ENCODE results near the gene TGM3. TPM values are rescaled to one million over a fixed set of nuclear protein-coding genes. Genes with fewer than 3 reads are reported as not detected.

The TGM3 gene
- total RNA-seq, 1 experiment from 2014 or later, result not detected

DNA sequence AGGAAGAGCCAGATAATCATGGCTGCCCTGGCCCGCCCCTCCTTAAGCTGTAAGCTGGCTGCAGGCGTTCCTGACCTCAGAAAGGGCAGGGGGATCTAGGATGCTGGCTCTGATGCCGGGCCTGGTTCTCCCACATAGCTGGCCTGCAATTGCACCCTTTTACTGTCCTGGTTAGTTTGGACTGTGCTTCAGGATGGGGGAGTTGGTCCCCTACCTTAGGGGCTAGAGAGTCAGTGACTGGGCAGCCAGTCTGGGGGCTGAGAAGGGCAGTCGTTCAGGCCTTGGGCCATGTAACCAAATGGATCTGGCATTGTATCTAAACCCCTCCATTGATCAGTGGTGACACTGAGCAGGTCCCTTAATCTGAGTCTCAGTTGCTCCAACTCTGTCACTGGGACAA lies 40.7 kb downstream of the TGM3 start:
- no peak for DNase-seq (ENCODE audit: low spot score)

- DNase-seq (ENCODE audit: low spot score), result no peak
These were observed 41.3 kb downstream of the TGM3 start for GRCh38 chr20:2337142-2337541.

GRCh38 chr20:2338411-2339066 lies 42.7 kb downstream of the TGM3 start:
- no peak for DNase-seq (ENCODE audit: low spot score)

GRCh38 chr20:2340136-2340535 lies 44.3 kb downstream of the TGM3 start:
- DNase-seq (ENCODE audit: low spot score), result no peak

GRCh38 chr20:2340823-2341222 lies 45.0 kb downstream of the TGM3 start:
- no peak for DNase-seq (ENCODE audit: low spot score)

DNA sequence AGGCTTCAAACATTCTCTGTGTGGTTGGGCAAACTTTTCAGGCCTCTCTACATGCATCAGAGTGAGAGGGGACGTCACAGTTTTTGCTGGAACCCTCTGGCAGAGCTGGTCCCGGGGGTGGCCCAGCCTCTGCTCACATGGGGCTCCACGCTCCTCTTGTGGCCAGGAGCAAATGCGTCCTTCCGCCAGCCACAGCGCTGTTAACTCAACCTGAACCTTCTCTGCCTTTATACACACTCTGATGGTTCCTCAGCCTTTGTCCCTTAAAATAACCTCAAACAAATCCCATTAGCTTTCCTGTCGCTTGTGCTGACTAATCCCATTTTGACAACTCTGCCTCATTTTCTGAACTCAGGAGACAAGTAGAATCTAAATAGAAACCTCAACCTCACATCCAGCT lies 45.5 kb downstream of the TGM3 start:
- DNase-seq (ENCODE audit: low spot score), result no peak

GRCh38 chr20:2342243-2342642 lies 46.4 kb downstream of the TGM3 start:
- peak; percentile 2 for DNase-seq (ENCODE audit: low spot score)

- no peak for DNase-seq (ENCODE audit: low spot score)
These were observed 50.4 kb downstream of the TGM3 start for GRCh38 chr20:2346188-2346587.

GRCh38 chr20:2348336-2348735 lies 52.5 kb downstream of the TGM3 start:
- no peak for DNase-seq (ENCODE audit: low spot score)

- peak; percentile 4 for DNase-seq (ENCODE audit: low spot score)
These were observed 54.0 kb downstream of the TGM3 start for GRCh38 chr20:2349801-2350200.

DNA sequence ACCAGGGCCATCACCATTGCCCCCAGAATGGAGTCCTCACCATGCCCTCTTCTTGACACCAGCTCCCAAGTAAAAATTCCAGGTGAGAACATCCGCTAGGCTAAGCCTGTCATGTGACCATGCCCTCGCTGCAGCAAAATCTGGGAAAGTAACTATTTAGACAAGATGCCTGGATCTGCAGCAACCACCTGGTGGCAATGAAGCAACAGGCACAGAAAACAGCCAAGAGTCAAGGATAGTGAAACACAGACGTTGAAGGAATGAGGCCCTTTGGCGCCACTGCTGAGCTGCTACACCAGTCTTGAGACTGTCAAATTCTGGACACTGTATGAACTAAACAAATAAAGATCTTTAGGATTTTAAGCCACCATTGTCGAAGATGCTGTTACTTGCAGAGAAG lies 54.8 kb downstream of the TGM3 start:
- peak; percentile 1 for DNase-seq (ENCODE audit: low spot score)

DNA sequence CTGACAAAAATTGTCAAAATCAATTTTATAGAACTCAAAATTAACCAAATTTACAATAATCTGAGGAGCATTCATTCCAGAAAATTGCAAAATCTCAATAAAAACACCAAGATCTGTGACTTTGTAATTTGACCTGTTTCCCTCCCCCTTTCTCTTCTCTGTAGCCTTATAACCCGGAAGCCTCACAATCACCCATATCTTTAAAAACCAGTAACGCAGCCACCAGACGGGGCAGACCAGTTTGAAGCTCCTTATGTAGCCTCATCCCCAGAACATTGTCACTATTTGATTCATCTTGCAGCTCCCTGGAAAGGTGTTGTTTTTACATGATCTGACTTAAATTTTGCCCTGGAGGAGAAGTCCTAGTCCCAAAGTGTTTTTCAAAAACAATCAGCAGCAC lies 57.4 kb downstream of the TGM3 start:
- no peak for DNase-seq (ENCODE audit: low spot score)

GRCh38 chr20:2357114-2357513 lies 61.3 kb downstream of the TGM3 start:
- no peak for DNase-seq (ENCODE audit: low spot score)

- no peak for DNase-seq (ENCODE audit: low spot score)
These were observed 62.2 kb downstream of the TGM3 start for GRCh38 chr20:2358006-2358405.

GRCh38 chr20:2361035-2361593 lies 65.3 kb downstream of the TGM3 start:
- DNase-seq (ENCODE audit: low spot score), result no peak

DNA sequence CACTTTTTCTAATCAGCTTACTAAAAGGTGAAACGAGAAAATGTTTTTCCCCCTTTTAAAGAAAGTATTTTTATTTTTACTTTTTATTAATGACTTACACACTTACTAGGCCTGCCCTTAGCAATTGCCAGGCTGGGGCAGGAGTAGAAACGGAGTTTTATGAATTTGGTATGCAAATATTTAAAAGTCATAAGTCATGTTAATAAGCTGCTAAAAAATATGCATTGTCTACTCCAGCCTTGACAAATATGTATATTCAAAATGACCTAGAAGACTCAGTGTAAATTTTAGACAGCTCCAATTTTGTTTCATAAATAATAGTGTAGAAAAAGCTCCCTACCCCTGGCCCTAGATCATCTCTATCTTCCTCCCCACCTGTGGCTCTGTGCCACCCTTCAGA lies 67.4 kb downstream of the TGM3 start:
- no peak for DNase-seq (ENCODE audit: low spot score)

DNA sequence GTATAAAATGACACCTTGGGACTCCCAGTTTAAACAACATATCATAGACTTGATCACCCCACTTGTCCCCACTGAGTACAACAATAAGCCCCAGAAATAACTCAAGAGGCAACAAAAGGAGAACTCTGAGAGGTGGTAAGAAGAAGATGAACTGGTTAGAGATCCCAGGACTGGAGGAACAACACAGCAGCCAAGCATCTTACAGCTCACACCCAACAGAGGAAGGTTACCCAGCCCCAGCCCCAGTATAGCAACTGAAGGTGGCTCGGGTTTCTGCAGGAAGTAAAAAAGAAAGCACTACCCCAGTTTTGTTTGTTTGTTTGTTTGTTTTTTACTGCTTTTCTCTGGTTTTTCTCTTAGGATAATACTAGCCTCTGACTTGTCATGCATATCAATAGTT lies 67.8 kb downstream of the TGM3 start:
- no peak for DNase-seq (ENCODE audit: low spot score)

GRCh38 chr20:2364044-2364443 lies 68.2 kb downstream of the TGM3 start:
- DNase-seq (ENCODE audit: low spot score), result peak; percentile 38

- no peak for DNase-seq (ENCODE audit: low spot score)
These were observed 69.3 kb downstream of the TGM3 start for GRCh38 chr20:2365091-2365490.

DNA sequence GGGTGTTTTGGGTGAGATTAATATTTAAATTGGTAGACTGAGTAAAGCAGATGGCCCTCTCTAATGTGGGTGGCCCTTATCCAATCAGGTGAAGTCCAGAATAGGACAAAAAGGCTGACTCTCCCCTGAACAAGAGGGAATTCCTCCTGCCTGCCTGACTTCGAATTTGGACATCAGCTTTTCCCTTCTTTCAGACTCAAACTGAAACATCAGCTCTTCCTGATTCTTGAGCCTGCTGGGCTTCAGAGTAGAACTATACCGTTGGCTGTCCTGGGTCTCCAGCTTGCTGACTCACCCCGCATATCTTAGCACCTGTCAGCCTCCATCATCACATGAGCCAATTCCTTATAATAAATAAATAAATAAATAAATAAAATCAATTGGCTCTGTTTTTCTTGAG lies 69.9 kb downstream of the TGM3 start:
- DNase-seq (ENCODE audit: low spot score), result no peak

GRCh38 chr20:2368621-2369020 lies 72.8 kb downstream of the TGM3 start:
- no peak for DNase-seq (ENCODE audit: low spot score)

GRCh38 chr20:2373098-2373497 lies 77.3 kb downstream of the TGM3 start:
- no peak for DNase-seq (ENCODE audit: low spot score)

DNA sequence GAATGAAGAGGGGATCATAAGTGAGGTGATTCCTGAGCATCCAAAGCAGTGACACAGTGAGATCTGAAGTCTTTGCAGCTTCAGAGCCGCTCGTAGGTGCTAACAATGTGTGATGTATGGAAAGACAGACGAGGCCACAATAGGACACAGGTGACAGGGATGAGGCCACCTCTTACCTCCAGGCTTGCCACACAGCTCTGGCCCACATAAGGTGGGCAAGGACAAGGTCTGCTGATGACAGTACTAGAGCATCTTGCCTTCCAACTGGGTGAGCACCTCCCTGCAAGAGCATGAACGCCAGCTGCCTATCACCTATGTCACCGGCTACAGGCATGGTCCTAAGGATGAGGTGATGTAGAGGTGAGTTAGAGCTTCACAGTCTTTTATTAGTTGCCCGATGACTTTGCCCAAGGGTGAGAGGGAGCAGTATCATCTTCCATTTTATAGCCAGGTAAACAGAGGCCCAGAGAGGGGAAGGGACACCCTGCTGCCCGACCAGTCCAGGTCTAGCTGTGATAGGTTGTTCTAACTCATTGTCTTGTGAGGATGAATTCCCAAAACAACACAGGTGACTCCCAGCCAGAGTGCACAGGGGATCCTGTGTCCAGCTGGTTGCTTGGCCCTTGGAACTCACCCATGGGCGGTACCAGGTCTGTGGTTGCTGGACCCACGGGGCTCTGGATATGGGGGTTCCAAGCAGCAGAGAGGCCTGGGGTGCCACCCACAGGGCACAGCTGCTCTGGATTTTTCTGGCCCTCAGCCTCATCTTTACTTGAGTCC lies 78.7 kb downstream of the TGM3 start:
- DNase-seq (ENCODE audit: low spot score), result no peak

Measured in H4 (cell line).